Right lobe of liver (tissue), 6 donors: Measurements from ENCODE around the gene UTRN. TPM values are rescaled to one million over a fixed set of nuclear protein-coding genes. Genes with fewer than 3 reads are reported as not detected.

ENCODE experiments used
- ATAC-seq, 4 donors: fragments of 200-7000 bp; cut with Tn5 transposase; one replicate each; pipeline ENCODE4 v1.9.1; 2020; ENCODE audit warnings: mild to moderate bottlenecking in 4 of 4, moderate library complexity in 4 of 4
- DNase-seq, 3 donors: peaks; one replicate each; pipeline ENCODE4 v3.0.0-alpha.2; 2020
- H3K27ac ChIP-seq, 3 donors: fragments of 200-600 bp; one replicate each; pipeline ENCODE4 v1.8.0; 2022
- H3K27me3 ChIP-seq, 2 donors: fragments of 200-600 bp; one replicate each; pipeline ENCODE4 v1.8.0; 2022
- H3K36me3 ChIP-seq, 4 donors: fragments of 200-600 bp; sonication (generic) in 1 of 4; one replicate each; pipeline versions ENCODE4 v1.5.1 to v1.8.0; 2017 to 2022; ENCODE audit warnings: control low read depth in 1 of 4
- H3K4me1 ChIP-seq, 4 donors: fragments of 200-600 bp; sonication (generic) in 1 of 4; one replicate each; pipeline versions ENCODE4 v1.5.1 to v1.8.0; 2017 to 2022; ENCODE audit warnings: control low read depth in 1 of 4
- H3K4me3 ChIP-seq, 3 donors: fragments of 200-600 bp; one replicate each; pipeline ENCODE4 v1.8.0; 2022
- H3K9me3 ChIP-seq, 4 donors: fragments of 200-600 bp; sonication (generic) in 1 of 4; one replicate each; pipeline versions ENCODE4 v1.5.1 to v1.8.0; 2017 to 2022; ENCODE audit warnings: control low read depth in 1 of 4
- POLR2A ChIP-seq: fragments of 450-650 bp; IDR thresholded peaks from one replicate; pipeline ENCODE4 v1.6.1; 2017; ENCODE audit warnings: antibody characterized with exemption, mild to moderate bottlenecking
- WGBS: methylation state at CpG from one replicate; pipeline ENCODE4 v1.1.6; 2018; ENCODE audit warnings: low coverage, low lambda C conversion rate; ENCODE audit not compliant: insufficient coverage; ENCODE audit errors: missing lambda C conversion rate; 5-methylcytosine and 5-hydroxymethylcytosine counted together
- intact Hi-C, 2 donors: fragments of 100-400 bp; cut with DNase I; formaldehyde crosslinking; loops; one replicate each; pipeline versions ENCODE4 v1.11.2 to v1.14.1; 2022
- total RNA-seq, 6 experiments: library from RNA; depleted of rRNA in 2 of 6; stranded (reverse); fragments of >200 nt in 2 of 6; fragmentation: NEBNext Ultra II Directional in 3 of 6; extraction: Animal tissue kit (Norgen Biotek cat#: 25700) in 3 of 6; gene quantifications; one replicate each; pipeline versions ENCODE4 v1.1.0 to v1.2.4, GENCODE V29; 2016 to 2023
- TF ChIP-seq, protein P1 (sequence below), 4 donors: fragments of 200-600 bp in 3 of 4; fragments of 450-650 bp in 1 of 4; IDR thresholded peaks; one replicate each; pipeline versions ENCODE4 v1.5.1 to v1.8.0; 2016 to 2022; ENCODE audit warnings: antibody characterized with exemption in 4 of 4, mild to moderate bottlenecking in 2 of 4
- donor health status: DM: no; HTN: yes; CAD: no.
- donor health status: DM: no; HTN: no; CAD: no.
- donor health status: DM: no; HTN: no; CAD: no.
- donor health status: DM: no; HTN: yes; CAD: no.
- donor health status: DM: no; HTN: yes; CAD: no.

The UTRN gene
- total RNA-seq, 6 experiments from 2014 or later, result 27.7 to 66.5 (median 40.8) TPM

GRCh38 chr6:144298916-144299315 is 13.8 kb downstream of the UTRN start:
- H3K27me3 ChIP-seq, result no peaks in the 10 kb centered on the region
- no peak for ATAC-seq
- peaks cover 0 to 41% (median 7%) of the 10 kb centered on the region in 4 donors for H3K4me1 ChIP-seq
- 60% methylated on average over 1 of the region's 1 CpG for WGBS
- H3K27ac ChIP-seq, result peak overlapping the region in 1 of 3 donors; percentile 35
- intact Hi-C loops, result no loop called here
- H3K36me3 ChIP-seq, result no peaks in the 10 kb centered on the region
- no peak for TF ChIP-seq POLR2A
- TF ChIP-seq, protein P1, sequence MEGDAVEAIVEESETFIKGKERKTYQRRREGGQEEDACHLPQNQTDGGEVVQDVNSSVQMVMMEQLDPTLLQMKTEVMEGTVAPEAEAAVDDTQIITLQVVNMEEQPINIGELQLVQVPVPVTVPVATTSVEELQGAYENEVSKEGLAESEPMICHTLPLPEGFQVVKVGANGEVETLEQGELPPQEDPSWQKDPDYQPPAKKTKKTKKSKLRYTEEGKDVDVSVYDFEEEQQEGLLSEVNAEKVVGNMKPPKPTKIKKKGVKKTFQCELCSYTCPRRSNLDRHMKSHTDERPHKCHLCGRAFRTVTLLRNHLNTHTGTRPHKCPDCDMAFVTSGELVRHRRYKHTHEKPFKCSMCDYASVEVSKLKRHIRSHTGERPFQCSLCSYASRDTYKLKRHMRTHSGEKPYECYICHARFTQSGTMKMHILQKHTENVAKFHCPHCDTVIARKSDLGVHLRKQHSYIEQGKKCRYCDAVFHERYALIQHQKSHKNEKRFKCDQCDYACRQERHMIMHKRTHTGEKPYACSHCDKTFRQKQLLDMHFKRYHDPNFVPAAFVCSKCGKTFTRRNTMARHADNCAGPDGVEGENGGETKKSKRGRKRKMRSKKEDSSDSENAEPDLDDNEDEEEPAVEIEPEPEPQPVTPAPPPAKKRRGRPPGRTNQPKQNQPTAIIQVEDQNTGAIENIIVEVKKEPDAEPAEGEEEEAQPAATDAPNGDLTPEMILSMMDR (IDR thresholded peaks at IDR 0.05), result no peak
- no peak overlapping the region for H3K4me3 ChIP-seq
- no peak for DNase-seq
- no peaks in the 10 kb centered on the region for H3K9me3 ChIP-seq

DNA sequence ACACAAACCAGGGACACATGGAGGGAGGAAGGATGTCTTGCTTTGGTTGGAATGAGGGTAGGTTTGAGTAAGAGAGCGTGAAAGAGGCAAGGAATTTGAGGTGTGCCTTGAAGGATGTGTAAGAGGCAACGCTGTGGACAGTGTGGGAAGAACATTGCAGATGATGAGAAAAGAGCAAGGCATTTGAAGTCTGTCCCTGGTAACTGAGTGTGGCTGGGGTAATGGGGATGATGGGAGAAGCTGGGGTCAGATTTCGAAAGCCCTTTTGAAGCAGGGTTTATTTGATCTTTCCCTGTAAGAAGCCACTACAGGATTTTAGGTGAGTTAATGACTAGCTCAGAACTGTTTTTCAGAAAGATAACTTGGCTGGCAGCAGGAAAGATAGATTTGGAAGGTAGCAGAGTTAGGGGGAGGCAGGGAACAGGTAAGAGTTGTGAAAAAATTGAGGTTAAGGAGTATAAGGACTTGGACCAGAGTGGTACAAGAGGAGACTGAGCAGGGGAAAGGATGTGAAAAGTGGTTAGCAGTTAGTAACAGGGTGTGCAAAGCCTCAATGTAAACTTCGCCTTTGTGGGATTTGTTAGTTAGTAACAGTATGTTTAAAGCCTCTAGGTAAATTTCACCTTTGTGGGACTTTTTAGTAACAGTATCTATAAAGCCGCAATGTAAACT is 17.7 kb downstream of the UTRN start:
- intact Hi-C loops, result no loop called here
- 75% methylated on average over 4 of the region's 5 CpGs for WGBS
- ATAC-seq, result peak; percentile 26 to 73 (median 60)

DNA sequence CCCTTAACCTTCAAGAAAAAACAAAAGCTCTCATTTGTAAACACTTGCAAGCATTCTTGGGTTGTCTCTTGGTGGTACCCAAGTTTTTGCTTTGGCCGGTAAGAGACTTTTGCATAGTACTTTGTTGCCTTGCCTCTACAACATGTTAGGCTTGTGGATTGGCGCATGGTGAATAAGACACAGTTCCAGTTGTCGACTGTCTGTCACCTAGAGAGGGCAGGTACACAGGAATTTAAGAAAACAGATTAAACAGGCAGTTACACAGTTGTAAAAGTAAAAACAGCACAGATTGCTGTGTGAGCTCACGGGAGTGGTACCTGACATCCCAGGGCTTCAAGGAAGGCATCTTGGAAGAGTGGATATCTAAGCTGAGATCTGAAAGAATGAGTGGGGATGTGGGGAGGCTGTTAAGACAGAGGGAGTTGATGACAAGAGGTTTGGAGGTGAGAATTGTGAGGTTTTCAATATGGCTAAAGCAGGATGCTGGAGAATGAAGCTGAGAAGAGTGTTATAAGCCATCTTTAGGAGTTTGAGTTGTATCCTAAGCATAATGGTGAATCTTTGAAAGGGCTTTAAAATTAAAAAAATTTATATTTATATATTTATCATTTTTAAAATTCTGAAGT is 19.2 kb downstream of the UTRN start:
- Histone ChIP-seq H3K36me3 (no peaks in the 10 kb centered on the region), H3K4me1 (peaks cover 0 to 24% (median 0%) of the 10 kb centered on the region in 4 donors), H3K27me3 (no peaks in the 10 kb centered on the region), H3K9me3 (no peaks in the 10 kb centered on the region), H3K27ac (no peak overlapping the region), H3K4me3 (no peak overlapping the region)
- TF ChIP-seq, protein P1 (IDR thresholded peaks at IDR 0.05), result no peak
- no peak for TF ChIP-seq POLR2A
- intact Hi-C loops, result no loop called here
- 85% methylated on average over 4 of the region's 4 CpGs for WGBS
- DNase-seq (no peak), ATAC-seq (no peak)

More for the DNA sequence above, 17.7 kb downstream of the UTRN start:
- no peaks in the 10 kb centered on the region for H3K27me3 ChIP-seq
- H3K36me3 ChIP-seq, result no peaks in the 10 kb centered on the region
- H3K4me3 ChIP-seq, result no peak overlapping the region
- no peaks in the 10 kb centered on the region for H3K9me3 ChIP-seq
- no peak overlapping the region for H3K27ac ChIP-seq
- no peak for DNase-seq
- TF ChIP-seq, protein P1 (IDR thresholded peaks at IDR 0.05), result no peak
- no peak for TF ChIP-seq POLR2A
- peaks cover 0 to 34% (median 0%) of the 10 kb centered on the region in 4 donors for H3K4me1 ChIP-seq

GRCh38 chr6:144305567-144305966 is 20.4 kb downstream of the UTRN start:
- intact Hi-C loops, result no loop called here
- Histone ChIP-seq H3K4me3 (no peak overlapping the region), H3K4me1 (peaks cover 0 to 24% (median 0%) of the 10 kb centered on the region in 4 donors), H3K27ac (no peak overlapping the region), H3K9me3 (no peaks in the 10 kb centered on the region), H3K27me3 (no peaks in the 10 kb centered on the region), H3K36me3 (no peaks in the 10 kb centered on the region)
- TF ChIP-seq POLR2A, result no peak
- TF ChIP-seq, protein P1 (IDR thresholded peaks at IDR 0.05), result no peak
- WGBS, result no CpG with 5 or more reads among the region's 1 CpG
- peak in 3 of 4 donors; percentile 25 to 76 (median 38) for ATAC-seq
- DNase-seq, result peak in 1 of 3 donors; percentile 63
